Endothelial cell of umbilical vein (primary cell): Measurements from ENCODE around the gene PPP4R3B.
A peak's percentile ranks its signal among the peaks of the same experiment; 100 is the strongest.

Experiments
- JUN ChIP-seq: IDR thresholded peaks from 2 replicates; pipeline ENCODE4 v1.6.1; 2011; ENCODE audit warnings: borderline replicate concordance, low read depth; ENCODE audit not compliant: insufficient read length, insufficient read depth
- MYC ChIP-seq: IDR thresholded peaks from one replicate; pipeline ENCODE4 v1.6.1; 2011; ENCODE audit warnings: mild to moderate bottlenecking, low read depth, low read length
- POLR2A ChIP-seq: IDR thresholded peaks from 2 replicates; pipeline ENCODE4 v1.6.1; 2012; ENCODE audit warnings: low read depth, mild to moderate bottlenecking, control low read depth, low read length
- POLR2AphosphoS5 ChIP-seq: IDR thresholded peaks from 2 replicates; pipeline ENCODE4 v1.6.1; 2012; ENCODE audit warnings: low read depth, mild to moderate bottlenecking, control low read depth, low read length, moderate library complexity; ENCODE audit not compliant: insufficient read depth
- TF ChIP-seq, protein P1 (sequence below), 2 donors: IDR thresholded peaks; 1 replicate in 1 of 2; 2 replicates in 1 of 2; pipeline ENCODE4 v1.5.1; 2011; ENCODE audit warnings: low read length in 2 of 2, mild to moderate bottlenecking in 2 of 2, moderate library complexity in 2 of 2, control low read depth in 1 of 2, inconsistent platforms in 1 of 2, low read depth in 1 of 2; ENCODE audit not compliant: insufficient read depth in 1 of 2; ENCODE audit errors: extremely low read depth in 1 of 2

DNA sequence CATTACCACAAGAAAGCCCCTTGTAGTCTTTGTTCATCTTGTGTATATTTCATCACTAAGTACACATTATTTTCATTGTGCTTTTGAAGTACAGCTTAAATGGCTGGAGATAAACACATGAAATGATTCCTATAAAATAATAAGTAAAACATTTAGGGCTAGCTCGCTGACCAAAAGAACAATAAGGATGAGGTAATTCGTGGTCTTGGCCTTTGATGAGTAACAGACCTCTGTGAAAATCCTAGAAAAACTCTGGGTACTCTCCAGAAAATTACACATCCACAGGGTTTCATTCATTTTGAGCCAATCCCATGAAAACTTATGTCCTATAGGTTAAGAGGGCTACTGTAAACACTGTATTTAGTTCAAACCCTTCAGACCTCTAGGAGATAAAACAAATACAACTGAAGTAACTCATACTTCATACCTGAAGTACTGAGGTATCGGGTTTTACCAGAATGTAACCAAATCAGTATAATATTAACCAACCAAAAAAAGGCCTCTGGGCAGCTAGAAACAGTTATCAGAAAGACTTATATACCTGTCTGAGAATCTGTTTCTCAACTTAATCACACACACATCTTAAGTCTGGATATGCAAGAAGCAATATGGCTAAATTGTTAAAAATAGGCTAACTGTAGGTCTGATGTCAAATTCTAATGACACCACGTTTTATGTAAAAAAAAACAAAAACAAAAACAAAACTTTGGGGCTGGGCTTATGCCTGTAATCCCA lies 66.9 kb downstream of the PPP4R3B start:
- TF ChIP-seq POLR2A (no peak), MYC (no peak), JUN (peak; percentile 72), POLR2AphosphoS5 (no peak)
- TF ChIP-seq, protein P1, sequence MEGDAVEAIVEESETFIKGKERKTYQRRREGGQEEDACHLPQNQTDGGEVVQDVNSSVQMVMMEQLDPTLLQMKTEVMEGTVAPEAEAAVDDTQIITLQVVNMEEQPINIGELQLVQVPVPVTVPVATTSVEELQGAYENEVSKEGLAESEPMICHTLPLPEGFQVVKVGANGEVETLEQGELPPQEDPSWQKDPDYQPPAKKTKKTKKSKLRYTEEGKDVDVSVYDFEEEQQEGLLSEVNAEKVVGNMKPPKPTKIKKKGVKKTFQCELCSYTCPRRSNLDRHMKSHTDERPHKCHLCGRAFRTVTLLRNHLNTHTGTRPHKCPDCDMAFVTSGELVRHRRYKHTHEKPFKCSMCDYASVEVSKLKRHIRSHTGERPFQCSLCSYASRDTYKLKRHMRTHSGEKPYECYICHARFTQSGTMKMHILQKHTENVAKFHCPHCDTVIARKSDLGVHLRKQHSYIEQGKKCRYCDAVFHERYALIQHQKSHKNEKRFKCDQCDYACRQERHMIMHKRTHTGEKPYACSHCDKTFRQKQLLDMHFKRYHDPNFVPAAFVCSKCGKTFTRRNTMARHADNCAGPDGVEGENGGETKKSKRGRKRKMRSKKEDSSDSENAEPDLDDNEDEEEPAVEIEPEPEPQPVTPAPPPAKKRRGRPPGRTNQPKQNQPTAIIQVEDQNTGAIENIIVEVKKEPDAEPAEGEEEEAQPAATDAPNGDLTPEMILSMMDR (IDR thresholded peaks at IDR 0.05; ENCODE audit: extremely low read depth in 1 of 2, insufficient read depth in 1 of 2, low read depth in 1 of 2, low read length in 2 of 2) = no peak
